Stimulated activated naive CD4-positive, alpha-beta T cell (primary cell): Measurements from ENCODE around the gene CDC42BPA.
"Not testable (repeated sequence)": the region's sequence is repeated elsewhere in the genome, so short reads cannot be mapped to it uniquely, and the experiment has no call there.

Source experiments
- DNase-seq, 6 experiments: peaks; one replicate each; lab custom pipeline; 2025; lab: John Stamatoyannopoulos, UW

The CDC42BPA gene

DNA sequence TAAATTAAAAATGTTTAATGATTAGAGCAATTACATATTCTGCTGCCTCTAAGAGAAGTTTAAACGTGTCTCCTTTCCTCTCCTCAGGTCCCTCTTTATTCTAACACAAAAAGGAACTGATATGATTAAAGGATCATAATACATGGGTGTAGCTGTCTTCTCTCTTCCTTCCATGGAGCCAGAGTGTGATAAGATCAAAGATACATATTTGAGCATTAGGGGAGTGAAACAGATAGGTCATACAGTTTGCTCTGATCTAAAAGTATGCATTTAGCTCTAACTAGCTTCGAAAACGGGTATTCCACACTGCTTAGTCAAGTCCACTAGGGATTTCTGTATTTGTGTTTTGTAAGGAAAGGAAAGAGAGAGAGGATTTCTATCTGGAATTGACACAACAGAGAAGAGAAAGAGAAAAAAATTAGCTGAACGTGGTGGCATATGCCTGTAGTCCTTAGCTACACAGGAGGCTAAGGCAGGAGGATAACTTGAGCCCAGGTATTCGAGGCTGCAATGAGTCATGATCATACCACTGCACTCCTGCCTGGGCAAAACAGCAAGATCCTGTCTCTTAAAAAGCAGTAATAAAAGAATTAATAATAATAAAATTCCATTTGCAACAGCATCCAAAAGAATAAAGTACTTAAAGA lies 63.1 kb downstream of the CDC42BPA start:
- no peak for DNase-seq

DNA sequence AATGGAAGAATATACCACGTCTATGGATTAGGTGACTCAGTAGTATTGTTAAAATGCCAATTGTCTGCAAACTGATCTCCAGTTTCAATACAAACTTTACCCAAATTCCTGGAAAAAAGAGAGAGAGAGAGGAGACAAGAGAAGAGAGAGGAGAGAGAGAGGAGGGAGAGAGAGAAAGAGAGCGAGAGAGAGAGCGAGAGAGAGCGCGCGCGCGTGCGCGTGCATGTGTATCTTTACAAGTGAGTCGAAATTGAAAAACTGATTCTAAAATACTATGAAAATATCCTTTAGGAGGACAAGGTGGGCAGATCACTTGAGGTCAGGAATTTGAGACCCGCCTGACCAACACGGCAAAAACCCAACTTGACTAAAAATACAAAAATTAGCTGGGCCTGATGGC lies 65.2 kb downstream of the CDC42BPA start:
- no peak for DNase-seq

GRCh38 chr1:227245613-227246320 lies 72.5 kb downstream of the CDC42BPA start:
- DNase-seq, result no peak

- no peak for DNase-seq
These were observed 73.8 kb downstream of the CDC42BPA start for GRCh38 chr1:227244339-227245118.

GRCh38 chr1:227242811-227243682 lies 75.2 kb downstream of the CDC42BPA start:
- DNase-seq, result no peak

- no peak for DNase-seq
These were observed 77.3 kb downstream of the CDC42BPA start for GRCh38 chr1:227240983-227241382.

GRCh38 chr1:227234998-227235405 lies 83.3 kb downstream of the CDC42BPA start:
- no peak for DNase-seq

DNA sequence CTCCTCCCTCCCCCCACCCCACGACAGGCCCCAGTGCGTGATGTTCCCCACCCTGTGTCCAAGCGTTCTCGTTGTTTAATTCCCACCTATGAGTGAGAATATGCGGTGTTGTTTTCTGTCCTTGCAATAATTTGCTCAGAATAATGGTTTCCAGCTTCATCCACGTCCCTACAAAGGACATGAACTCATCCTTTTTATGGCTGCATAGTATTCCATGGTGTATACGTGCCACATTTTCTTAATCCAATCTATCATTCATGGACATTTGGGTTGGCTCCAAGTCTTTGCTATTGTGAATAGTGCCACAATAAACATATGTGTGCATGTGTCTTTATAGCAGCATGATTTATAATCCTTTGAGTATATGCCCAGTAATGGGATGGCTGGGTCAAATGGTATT lies 87.2 kb downstream of the CDC42BPA start:
- not testable (repeated sequence) for DNase-seq

DNA sequence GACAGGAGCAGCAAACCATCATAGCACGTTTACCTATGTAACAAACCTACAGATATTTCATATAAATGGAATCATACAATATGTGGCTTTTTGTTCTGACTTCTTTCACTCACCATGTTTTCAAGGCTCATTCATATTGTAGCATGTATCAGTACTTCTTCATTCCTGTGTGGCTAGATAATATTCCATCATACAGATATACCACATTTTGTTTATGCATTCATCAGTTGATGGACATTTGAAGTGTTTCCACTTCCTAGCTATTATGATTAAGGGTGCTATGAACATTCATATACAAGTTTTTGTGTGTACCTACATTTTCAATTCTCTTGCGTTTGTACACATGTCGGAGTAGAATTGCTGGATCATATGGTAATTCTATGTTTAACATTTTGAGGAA lies 90.1 kb downstream of the CDC42BPA start:
- no peak for DNase-seq

DNA sequence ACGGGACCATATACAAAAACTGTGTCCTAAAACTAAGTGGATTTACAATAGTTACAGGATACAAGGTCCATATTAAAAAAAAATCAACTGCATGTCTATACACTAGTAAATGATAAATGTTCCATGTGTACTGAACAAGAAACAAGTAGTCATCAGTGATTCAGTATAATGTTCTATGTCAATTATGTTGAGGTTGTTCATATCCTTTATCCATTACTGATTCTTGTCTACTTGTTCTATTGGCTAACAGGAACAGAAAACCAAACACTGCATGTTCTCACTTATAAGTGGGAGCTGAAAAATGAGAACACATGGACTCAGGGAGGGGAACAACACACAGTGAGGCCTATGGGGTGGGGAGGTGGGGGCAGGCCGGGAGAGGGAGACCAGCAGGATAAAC lies 90.5 kb downstream of the CDC42BPA start:
- DNase-seq, result no peak

DNA sequence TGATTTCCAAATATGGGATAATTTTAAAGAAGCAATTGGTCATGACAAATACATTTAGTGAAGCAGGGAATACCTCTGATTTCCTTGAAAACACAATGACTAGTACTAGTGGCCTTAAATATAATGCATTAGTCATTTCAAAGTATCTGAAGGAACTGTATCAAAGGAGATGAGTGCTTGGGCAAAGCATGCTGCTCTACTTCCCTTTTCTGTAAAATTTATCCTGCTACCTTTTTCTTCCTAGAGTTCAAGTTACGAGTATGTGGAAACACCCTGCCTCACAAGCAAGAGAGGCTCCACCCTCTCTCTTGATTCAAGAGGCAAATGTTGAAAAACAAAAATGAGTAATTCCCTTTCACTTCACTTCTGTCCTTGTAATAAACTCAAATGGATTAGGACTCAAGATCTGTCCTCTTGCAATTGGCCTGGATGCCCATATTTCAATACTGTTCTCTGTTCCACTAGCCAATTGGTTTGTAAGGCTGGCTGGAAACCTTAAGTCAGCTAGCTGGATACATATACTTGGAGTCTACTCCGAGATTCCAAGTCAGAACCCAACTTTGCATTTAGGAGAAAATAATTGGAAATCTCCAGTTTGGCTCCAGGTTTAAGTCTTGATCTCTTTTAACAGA lies 92.5 kb downstream of the CDC42BPA start:
- DNase-seq, result no peak

DNA sequence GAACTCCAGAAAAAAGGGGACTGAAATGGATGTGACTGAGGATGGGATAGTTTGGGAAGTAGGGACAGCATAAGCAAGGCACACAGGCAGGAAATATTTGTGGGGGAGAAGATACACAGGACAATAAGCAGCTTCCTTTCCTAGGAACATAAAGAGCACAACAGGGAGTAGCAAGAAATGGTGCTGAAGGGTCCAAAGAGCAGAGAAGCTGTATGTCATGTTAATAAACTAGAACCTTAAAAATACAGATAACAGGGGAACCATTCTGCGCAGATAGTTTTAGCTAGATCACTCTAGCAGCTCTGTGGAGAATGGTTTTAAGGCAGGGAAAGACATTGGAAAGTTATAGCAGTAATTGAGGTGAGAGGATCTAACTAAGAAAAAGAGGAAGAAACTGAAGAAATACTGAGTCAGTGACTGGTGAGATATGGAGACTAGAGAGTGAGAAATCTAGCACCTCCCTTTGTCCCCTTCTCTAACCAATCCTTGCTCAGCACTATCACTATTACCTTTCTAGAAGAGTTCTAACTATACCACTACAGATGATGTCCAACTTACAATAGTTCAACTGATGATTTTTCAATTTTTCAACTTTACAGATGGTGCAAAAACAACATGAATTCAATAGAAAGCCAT lies 95.0 kb downstream of the CDC42BPA start:
- no peak for DNase-seq

GRCh38 chr1:227219715-227220292 lies 98.5 kb downstream of the CDC42BPA start:
- DNase-seq, result no peak

- no peak for DNase-seq
These were observed 99.3 kb downstream of the CDC42BPA start for GRCh38 chr1:227218870-227219573.

- no peak for DNase-seq
These were observed 102.3 kb downstream of the CDC42BPA start for GRCh38 chr1:227215863-227216510.

DNA sequence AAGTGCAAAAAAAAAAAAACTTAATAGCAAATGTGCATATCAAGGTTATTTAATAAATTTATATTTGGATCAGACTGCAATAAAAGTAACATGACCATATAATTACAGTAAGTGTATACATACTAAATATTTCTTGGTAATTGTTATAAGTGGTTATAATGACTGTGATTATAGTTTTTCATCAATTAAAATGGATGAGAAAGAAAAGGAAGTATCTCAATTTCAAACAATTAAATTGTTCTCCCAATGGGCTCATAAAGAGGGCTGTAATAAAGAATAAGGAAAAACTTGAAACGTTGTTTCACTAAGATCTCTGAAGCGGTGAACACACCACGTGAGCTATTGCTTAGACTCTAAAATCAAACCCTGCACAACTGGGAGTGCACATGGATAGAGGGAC lies 104.1 kb downstream of the CDC42BPA start:
- no peak for DNase-seq

DNA sequence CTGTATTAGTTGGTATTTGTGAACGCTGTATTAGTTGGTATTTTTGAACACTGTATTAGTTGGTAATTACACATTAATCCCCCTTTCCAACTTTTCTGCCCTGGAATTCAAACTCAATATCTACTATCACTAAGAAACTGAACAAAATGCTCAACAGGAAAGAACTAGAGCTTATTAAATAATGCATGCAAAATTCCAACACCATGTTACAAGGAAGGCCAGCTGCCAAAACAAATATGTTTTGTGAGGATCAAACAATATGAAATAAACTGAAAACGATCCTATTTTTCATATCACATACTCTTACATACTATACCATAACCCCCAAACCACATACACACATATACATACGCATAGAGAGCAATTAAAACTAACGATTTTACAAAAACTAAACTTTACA lies 104.9 kb downstream of the CDC42BPA start:
- DNase-seq, result no peak

- DNase-seq, result no peak
These were observed 106.1 kb downstream of the CDC42BPA start for GRCh38 chr1:227212164-227212563.

DNA sequence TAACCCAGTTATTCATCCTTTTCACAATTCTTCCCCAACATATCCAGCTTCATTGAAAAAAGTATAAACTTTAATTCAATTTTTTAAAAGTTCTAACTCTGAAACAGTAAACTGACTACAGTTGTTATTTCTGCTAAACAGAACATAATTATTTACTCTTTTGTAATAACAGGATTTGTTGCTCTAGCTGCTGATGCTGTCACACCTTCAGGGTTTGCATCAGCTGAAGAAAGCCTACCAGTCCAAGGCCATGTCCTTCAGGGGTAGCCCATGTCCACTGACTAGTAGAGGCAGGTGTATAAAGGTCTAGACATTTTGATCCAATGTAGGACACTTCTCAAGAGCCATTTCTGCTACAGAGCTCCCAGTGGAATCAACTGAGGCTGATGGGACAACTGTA lies 107.7 kb downstream of the CDC42BPA start:
- DNase-seq, result no peak

- no peak for DNase-seq
These were observed 121.2 kb downstream of the CDC42BPA start for GRCh38 chr1:227197064-227197463.
